HG03064 (cell line): ENCODE data around the gene FAT1.

Source experiments
- ATAC-seq: cut with Tn5 transposase; IDR thresholded peaks from one replicate; pipeline ENCODE4 v1.9.1; 2021; ENCODE audit warnings: low read depth; ENCODE audit not compliant: unreplicated experiment

The FAT1 gene

GRCh38 chr4:186755550-186756519, 32.2 kb upstream of the FAT1 start:
- no peak for ATAC-seq

- no peak for ATAC-seq
Measured at GRCh38 chr4:186754976-186755375, 31.3 kb upstream of the FAT1 start.

- ATAC-seq, result no peak
Measured at GRCh38 chr4:186752325-186752724, 28.7 kb upstream of the FAT1 start.

GRCh38 chr4:186749611-186750281, 26.1 kb upstream of the FAT1 start:
- no peak for ATAC-seq

GRCh38 chr4:186746581-186746980, 22.9 kb upstream of the FAT1 start:
- no peak for ATAC-seq

GRCh38 chr4:186743261-186743660, 19.6 kb upstream of the FAT1 start:
- no peak for ATAC-seq

- ATAC-seq, result no peak
Measured at GRCh38 chr4:186740822-186741221, 17.2 kb upstream of the FAT1 start.

- ATAC-seq, result no peak
Measured at GRCh38 chr4:186739802-186740434, 16.3 kb upstream of the FAT1 start.

GRCh38 chr4:186739317-186739716, 15.7 kb upstream of the FAT1 start:
- ATAC-seq, result no peak

- no peak for ATAC-seq
Measured at GRCh38 chr4:186738421-186738820, 14.8 kb upstream of the FAT1 start.

- ATAC-seq, result no peak
Measured at GRCh38 chr4:186737427-186737826, 13.8 kb upstream of the FAT1 start.

GRCh38 chr4:186736466-186736865, 12.8 kb upstream of the FAT1 start:
- ATAC-seq, result no peak

- ATAC-seq, result no peak
Measured at GRCh38 chr4:186734251-186734650, 10.6 kb upstream of the FAT1 start.

GRCh38 chr4:186733778-186734177, 10.1 kb upstream of the FAT1 start:
- no peak for ATAC-seq

- no peak for ATAC-seq
Measured at GRCh38 chr4:186730621-186731020, 7.0 kb upstream of the FAT1 start.

GRCh38 chr4:186729856-186730255, 6.2 kb upstream of the FAT1 start:
- no peak for ATAC-seq

GRCh38 chr4:186728631-186729271, 5.1 kb upstream of the FAT1 start:
- ATAC-seq, result no peak

- ATAC-seq, result no peak
Measured at GRCh38 chr4:186727977-186728519, 4.4 kb upstream of the FAT1 start.

GRCh38 chr4:186727169-186727976, 3.7 kb upstream of the FAT1 start:
- no peak for ATAC-seq
